ENCODE measurements around the gene ESPNL. TPM values are rescaled to one million over a fixed set of nuclear protein-coding genes. Genes with fewer than 3 reads are reported as not detected.

The ESPNL gene
- total RNA-seq, 4 donors from 2014 or later = 0.14 to 4.4 (median 0.72) TPM

DNA sequence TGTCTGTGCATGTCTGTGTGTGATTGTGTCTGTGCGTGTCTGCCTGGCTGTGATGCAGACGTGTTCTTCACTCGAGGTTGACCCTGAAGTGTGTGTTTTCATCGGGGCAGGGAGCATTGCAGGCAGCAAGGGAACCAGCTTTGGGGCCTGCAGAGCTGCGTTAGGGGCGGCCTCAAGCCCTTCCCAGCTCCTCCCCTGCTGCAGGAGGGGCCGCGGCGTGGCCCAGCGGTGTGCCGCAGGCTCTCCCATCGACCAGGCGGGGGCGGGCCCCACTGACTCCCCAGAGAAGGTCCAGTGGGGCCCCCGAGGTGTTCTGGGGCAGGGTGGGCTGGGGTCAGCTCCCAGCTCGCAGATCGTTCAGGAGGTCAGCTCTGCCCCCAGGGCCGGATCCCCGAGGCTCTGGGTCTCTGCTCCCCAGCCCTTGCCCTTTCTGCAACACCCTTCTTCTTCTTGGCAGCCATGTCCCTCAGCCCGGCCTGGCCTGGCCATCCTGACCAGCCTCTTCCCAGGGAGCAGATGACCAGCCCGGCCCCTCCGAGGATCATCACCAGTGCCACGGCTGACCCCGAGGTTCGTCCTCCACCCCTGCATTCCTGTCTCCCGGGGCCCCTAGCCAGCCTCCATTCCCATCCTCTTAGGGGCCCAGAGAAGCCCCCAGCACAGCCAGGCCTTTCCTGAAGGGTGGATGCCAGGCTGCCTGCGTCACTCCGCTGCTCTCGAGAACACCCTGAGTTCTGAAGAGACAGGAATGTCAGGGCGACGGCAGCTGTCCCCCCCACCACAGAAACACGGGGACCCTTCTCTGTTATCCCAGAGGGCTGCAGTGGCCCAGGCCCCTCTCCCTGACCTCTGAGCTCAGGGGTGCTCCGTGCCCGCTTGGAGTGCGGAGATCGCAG lies 27.3 kb downstream of the ESPNL start:
- 67% methylated on average over 24 of the region's 36 CpGs; no CpG with 5 or more reads in 1 of the 2 donors for WGBS, 2 donors (ENCODE audit: low coverage in 1 of 2)
- DNase-seq = no peak
- Histone ChIP-seq H3K27ac (no peak overlapping the region), H3K4me3 (peak overlapping the region in 1 of 4 donors; percentile 36), H3K9me3 (no peaks in the 10 kb centered on the region), H3K4me1 (peaks cover 0 to 7% (median 0%) of the 10 kb centered on the region in 4 donors), H3K27me3 (no peaks in the 10 kb centered on the region), H3K36me3 (no peaks in the 10 kb centered on the region)
- intact Hi-C loops (cut with DNase I; ENCODE audit: low total_unique reads) (no loop called here), in situ Hi-C loops (cut with MboI; ENCODE audit: low pct_ligation_motif_present in 1 of 4, low pct_unique_long_range_greater_than_20kb in 1 of 4, low sequenced_read_pairs in 3 of 4) (no loop called here)
- TF ChIP-seq, protein P1, sequence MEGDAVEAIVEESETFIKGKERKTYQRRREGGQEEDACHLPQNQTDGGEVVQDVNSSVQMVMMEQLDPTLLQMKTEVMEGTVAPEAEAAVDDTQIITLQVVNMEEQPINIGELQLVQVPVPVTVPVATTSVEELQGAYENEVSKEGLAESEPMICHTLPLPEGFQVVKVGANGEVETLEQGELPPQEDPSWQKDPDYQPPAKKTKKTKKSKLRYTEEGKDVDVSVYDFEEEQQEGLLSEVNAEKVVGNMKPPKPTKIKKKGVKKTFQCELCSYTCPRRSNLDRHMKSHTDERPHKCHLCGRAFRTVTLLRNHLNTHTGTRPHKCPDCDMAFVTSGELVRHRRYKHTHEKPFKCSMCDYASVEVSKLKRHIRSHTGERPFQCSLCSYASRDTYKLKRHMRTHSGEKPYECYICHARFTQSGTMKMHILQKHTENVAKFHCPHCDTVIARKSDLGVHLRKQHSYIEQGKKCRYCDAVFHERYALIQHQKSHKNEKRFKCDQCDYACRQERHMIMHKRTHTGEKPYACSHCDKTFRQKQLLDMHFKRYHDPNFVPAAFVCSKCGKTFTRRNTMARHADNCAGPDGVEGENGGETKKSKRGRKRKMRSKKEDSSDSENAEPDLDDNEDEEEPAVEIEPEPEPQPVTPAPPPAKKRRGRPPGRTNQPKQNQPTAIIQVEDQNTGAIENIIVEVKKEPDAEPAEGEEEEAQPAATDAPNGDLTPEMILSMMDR (IDR thresholded peaks at IDR 0.05) = peak in 1 of 5 experiments; percentile 12
- TF ChIP-seq EP300 (IDR thresholded peaks at IDR 0.05; ENCODE audit: low read depth) = no peak

DNA sequence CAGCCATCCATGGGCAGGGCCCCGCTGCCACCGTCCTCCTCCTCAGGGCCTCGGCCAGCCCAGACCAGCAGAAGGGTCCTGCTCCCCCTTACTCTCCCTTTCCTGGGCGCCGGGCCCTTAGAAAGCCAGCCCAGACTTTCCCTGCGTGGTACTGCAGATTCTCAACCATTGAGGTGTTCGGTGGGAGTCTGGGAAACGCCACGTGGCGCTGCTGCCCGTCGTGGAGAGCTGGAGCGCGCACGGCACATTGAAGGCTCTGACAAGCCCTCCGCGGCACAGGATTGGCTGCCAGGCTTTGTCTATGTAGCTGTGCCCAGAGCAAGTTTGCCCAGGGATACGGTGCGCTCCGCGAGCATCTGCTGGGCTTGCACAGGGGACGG lies 27.9 kb downstream of the ESPNL start:
- in situ Hi-C loops (cut with MboI; ENCODE audit: low pct_ligation_motif_present in 1 of 4, low pct_unique_long_range_greater_than_20kb in 1 of 4, low sequenced_read_pairs in 3 of 4) = no loop called here
- no peak overlapping the region for H3K27ac ChIP-seq
- WGBS, 2 donors (ENCODE audit: low coverage in 1 of 2) = 97% methylated on average over 22 of the region's 22 CpGs; no CpG with 5 or more reads in 1 of the 2 donors
- intact Hi-C loops (cut with DNase I; ENCODE audit: low total_unique reads) = no loop called here
- TF ChIP-seq EP300 (IDR thresholded peaks at IDR 0.05; ENCODE audit: low read depth) (no peak), POLR2AphosphoS5 (IDR thresholded peaks at IDR 0.05) (no peak), POLR2A (IDR thresholded peaks at IDR 0.05) (no peak)
- TF ChIP-seq, protein P1 (IDR thresholded peaks at IDR 0.05) = no peak
- H3K27me3 ChIP-seq = no peaks in the 10 kb centered on the region
- H3K36me3 ChIP-seq = no peaks in the 10 kb centered on the region
- H3K9me3 ChIP-seq = no peaks in the 10 kb centered on the region
- peaks cover 0 to 7% (median 0%) of the 10 kb centered on the region in 4 donors for H3K4me1 ChIP-seq
- no peak overlapping the region for H3K4me3 ChIP-seq
- DNase-seq = no peak

DNA sequence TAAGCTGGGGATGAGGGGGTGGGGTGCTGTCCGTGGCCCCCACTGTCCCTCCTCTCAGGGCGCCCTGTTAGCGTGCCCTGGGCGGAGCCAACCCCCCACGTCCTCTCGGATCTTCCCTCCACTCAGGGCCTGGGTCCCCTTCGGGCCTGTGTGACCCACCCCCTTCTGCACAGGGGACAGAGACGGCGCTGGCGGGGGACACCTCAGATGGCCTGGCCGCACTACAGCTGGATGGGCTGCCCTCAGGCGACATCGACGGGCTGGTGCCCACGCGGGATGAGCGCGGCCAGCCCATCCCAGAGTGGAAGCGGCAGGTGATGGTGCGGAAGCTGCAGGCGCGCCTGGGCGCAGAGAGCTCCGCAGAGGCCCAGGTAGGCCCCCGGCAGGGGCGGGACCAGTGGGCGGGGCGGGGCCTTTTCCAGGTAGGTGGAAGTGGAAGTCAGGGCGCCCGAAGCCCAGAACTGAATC lies 28.4 kb downstream of the ESPNL start:
- H3K9me3 ChIP-seq = no peaks in the 10 kb centered on the region
- WGBS, 2 donors (ENCODE audit: low coverage in 1 of 2) = 87% methylated on average over 25 of the region's 30 CpGs; no CpG with 5 or more reads in 1 of the 2 donors
- DNase-seq = no peak
- no peak overlapping the region for H3K27ac ChIP-seq
- no peaks in the 10 kb centered on the region for H3K36me3 ChIP-seq
- TF ChIP-seq POLR2A (IDR thresholded peaks at IDR 0.05) (no peak), EP300 (IDR thresholded peaks at IDR 0.05; ENCODE audit: low read depth) (no peak), POLR2AphosphoS5 (IDR thresholded peaks at IDR 0.05) (no peak)
- TF ChIP-seq, protein P1 (IDR thresholded peaks at IDR 0.05) = no peak
- intact Hi-C loops (cut with DNase I; ENCODE audit: low total_unique reads) (no loop called here), in situ Hi-C loops (cut with MboI; ENCODE audit: low pct_ligation_motif_present in 1 of 4, low pct_unique_long_range_greater_than_20kb in 1 of 4, low sequenced_read_pairs in 3 of 4) (no loop called here)
- H3K27me3 ChIP-seq = no peaks in the 10 kb centered on the region
- H3K4me1 ChIP-seq = peaks cover 0 to 7% (median 0%) of the 10 kb centered on the region in 4 donors
- H3K4me3 ChIP-seq = no peak overlapping the region

DNA sequence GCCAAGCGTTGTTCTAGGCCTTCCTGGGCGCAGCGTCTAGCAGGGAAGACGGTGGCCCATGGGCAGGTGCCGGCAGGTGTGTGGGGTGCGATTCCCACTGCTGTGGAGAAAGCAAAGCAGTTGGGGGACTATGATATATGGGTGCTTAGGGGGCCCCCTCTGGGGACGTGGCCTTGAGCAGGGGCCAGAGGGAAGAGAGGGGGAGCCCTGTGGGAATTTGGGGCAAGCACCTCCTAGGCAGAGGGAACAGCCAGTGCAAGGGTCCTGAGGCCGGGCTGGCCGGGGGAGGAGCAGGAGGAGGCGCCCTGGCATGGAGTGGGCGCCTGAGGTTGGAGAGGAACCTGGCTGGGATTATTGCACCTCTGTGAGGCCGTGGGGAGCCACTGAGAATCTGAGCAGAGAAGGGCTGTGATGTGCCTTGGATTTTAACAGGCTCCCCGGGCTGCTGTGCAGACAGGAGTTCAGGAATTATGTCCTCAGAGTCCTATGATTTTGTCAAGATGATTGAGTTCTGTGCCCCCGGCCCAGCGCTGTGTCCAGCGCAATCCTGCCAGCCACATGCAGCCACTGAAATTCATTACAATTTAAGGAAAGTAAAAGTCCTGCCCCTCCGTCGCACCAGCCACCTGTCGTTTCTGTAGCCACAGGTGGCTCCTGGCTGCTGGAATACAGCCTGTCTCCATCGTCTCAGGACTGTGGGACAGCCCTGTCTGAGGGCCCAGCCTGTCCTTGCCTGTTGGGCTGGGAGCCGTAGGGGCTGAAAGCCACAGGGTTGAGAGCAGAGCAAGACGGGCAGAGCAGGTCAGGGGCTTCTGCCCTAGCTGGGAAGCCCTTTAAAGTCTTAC lies 29.2 kb downstream of the ESPNL start:
- no peak for DNase-seq
- Histone ChIP-seq H3K27me3 (no peaks in the 10 kb centered on the region), H3K27ac (no peak overlapping the region), H3K36me3 (no peaks in the 10 kb centered on the region), H3K9me3 (no peaks in the 10 kb centered on the region), H3K4me1 (peaks cover 0 to 7% (median 0%) of the 10 kb centered on the region in 4 donors), H3K4me3 (no peak overlapping the region)
- in situ Hi-C loops (cut with MboI; ENCODE audit: low pct_ligation_motif_present in 1 of 4, low pct_unique_long_range_greater_than_20kb in 1 of 4, low sequenced_read_pairs in 3 of 4) = no loop called here
- intact Hi-C loops (cut with DNase I; ENCODE audit: low total_unique reads) = no loop called here
- TF ChIP-seq, protein P1 (IDR thresholded peaks at IDR 0.05) = no peak
- TF ChIP-seq EP300 (IDR thresholded peaks at IDR 0.05; ENCODE audit: low read depth) = no peak
- no peak for TF ChIP-seq POLR2AphosphoS5 (IDR thresholded peaks at IDR 0.05)
- TF ChIP-seq POLR2A (IDR thresholded peaks at IDR 0.05) = no peak
- 76 to 82% methylated on average over 6 to 22 of the region's 22 CpGs for WGBS, 2 donors (ENCODE audit: low coverage in 1 of 2)

All from transverse colon (tissue), 4 donors.